OCI-LY1 (cell line): ENCODE data around the gene LSM10.

Experiments used
- EZH2 ChIP-seq: fragments of 200-600 bp; sonication (generic), shearing (Covaris generic); IDR thresholded peaks from 2 replicates; pipeline ENCODE4 v1.8.0; 2017; ENCODE audit warnings: borderline replicate concordance, mixed run types, mild to moderate bottlenecking, antibody characterized with exemption, low read length, moderate library complexity, mixed read lengths
- TF ChIP-seq, protein P1 (sequence below): fragments of 200-600 bp; sonication (generic), shearing (Covaris generic); IDR thresholded peaks from 2 replicates; pipeline ENCODE4 v1.5.1; 2017; ENCODE audit warnings: mild to moderate bottlenecking, antibody characterized with exemption, low read length, moderate library complexity, mixed read lengths

GRCh38 chr1:36447450-36447849 is 49.7 kb upstream of the LSM10 start:
- TF ChIP-seq, protein P1, sequence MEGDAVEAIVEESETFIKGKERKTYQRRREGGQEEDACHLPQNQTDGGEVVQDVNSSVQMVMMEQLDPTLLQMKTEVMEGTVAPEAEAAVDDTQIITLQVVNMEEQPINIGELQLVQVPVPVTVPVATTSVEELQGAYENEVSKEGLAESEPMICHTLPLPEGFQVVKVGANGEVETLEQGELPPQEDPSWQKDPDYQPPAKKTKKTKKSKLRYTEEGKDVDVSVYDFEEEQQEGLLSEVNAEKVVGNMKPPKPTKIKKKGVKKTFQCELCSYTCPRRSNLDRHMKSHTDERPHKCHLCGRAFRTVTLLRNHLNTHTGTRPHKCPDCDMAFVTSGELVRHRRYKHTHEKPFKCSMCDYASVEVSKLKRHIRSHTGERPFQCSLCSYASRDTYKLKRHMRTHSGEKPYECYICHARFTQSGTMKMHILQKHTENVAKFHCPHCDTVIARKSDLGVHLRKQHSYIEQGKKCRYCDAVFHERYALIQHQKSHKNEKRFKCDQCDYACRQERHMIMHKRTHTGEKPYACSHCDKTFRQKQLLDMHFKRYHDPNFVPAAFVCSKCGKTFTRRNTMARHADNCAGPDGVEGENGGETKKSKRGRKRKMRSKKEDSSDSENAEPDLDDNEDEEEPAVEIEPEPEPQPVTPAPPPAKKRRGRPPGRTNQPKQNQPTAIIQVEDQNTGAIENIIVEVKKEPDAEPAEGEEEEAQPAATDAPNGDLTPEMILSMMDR, result no peak
- no peak for TF ChIP-seq EZH2
